Jurkat, Clone E6-1 (cell line): ENCODE data around the gene HIC1. TPM values are rescaled to one million over a fixed set of nuclear protein-coding genes. Genes with fewer than 3 reads are reported as not detected.
"Not testable (repeated sequence)": the region's sequence is repeated elsewhere in the genome, so short reads cannot be mapped to it uniquely, and the experiment has no call there.

Experiments used
- DNase-seq: peaks from one replicate; pipeline ENCODE4 v3.0.0-alpha.2; 2011; ENCODE audit warnings: low read depth, low spot score
- H3K4me3 ChIP-seq: 2 replicates; pipeline ENCODE4 v1.5.1; 2011; ENCODE audit warnings: mild to moderate bottlenecking, low read length, control low read depth, moderate library complexity
- polyA plus RNA-seq: library from polyadenylated mRNA; unstranded; fragments of >200 nt; gene quantifications from one replicate; pipeline ENCODE4 v1.2.1, GENCODE V29; 2012; ENCODE audit warnings: missing spikeins; ENCODE audit not compliant: insufficient read length, insufficient read depth

HIC1 gene, protein sequence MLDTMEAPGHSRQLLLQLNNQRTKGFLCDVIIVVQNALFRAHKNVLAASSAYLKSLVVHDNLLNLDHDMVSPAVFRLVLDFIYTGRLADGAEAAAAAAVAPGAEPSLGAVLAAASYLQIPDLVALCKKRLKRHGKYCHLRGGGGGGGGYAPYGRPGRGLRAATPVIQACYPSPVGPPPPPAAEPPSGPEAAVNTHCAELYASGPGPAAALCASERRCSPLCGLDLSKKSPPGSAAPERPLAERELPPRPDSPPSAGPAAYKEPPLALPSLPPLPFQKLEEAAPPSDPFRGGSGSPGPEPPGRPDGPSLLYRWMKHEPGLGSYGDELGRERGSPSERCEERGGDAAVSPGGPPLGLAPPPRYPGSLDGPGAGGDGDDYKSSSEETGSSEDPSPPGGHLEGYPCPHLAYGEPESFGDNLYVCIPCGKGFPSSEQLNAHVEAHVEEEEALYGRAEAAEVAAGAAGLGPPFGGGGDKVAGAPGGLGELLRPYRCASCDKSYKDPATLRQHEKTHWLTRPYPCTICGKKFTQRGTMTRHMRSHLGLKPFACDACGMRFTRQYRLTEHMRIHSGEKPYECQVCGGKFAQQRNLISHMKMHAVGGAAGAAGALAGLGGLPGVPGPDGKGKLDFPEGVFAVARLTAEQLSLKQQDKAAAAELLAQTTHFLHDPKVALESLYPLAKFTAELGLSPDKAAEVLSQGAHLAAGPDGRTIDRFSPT
- polyA plus RNA-seq = 2.7 TPM

DNA sequence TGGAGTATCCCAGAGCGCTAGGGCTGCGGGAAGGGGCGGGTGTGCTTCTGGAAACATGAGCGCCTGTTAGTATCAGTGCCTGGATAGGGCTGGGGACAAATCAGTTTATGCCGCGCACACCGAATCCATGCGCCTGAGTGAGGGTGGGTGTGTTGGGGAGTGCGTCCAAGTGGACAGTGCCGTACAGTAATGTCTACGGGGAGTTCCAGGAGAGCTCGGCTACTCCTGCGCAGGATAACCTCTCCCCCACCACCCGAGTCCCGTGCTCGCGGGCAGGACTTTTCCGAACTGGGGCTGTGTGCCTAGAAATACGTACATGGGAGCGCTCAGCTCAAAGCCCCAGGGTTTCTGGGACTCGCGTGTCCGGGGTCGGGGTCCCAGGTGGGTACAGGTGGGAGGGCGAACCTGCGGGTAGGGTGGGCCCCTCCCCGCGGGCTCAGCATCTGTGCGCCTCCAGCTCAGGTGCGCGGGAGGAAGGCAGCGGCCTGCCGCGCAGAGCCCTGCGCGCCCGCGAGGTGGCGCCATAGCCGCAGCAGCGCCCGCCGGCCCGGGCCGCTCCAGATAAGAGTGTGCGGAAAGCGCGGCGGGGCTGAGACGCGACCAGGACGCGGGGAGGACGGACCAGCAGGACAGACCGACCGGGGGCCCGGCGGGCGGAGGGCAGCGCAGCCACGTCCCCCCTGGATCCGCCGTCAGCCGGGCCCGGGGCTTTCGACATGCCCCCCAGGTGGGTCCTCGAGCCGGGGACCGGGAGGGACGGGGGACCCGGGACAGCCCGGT lies at the start of gene HIC1:
HIC1 (plus strand) TSS at position 592 of the 780 bp plus-strand sequence. CDS start 1,588 bp downstream, outside the sequence.
- no peak for DNase-seq
- H3K4me3 ChIP-seq = peak within 1 kb of the TSS; percentile 56

DNA sequence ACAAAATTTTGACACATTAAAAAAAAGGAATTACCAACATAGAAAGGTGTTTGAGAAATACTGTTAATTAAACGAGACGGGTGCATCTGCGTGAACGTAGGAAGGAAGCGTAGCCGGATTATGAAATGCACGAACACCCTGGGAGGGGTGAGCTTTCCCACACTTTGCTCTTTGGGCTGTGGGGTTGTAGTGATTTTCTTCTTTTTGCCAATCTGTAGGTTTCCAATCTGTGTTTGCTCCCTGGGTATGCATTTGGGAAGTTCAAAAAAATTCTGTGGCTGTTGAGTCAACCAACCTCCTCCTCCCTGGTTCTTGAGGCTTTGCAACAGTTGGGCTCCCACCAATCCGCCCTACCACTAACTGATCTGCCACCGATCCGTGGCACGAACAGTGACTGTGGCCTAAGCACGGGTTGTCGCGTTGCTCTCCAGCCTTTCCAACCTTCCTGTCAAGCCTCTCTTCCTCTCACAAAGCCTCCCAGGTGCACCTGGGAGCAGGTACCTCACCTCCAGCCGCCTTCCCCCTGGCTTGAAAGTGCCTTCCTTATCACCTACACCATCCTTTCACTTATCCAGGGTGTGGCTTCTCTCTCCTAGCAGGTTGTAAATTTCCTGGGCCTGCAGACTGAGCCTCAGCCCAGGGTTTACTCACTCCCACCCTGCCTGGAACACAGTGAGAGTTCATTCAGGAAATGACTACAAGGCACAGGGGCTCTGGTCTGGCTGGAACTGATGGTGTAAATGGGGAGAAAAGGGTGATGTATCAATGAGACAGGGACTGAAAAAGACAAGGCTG lies 46.4 kb upstream of the HIC1 start:
- no peak for DNase-seq
- no peak overlapping the region for H3K4me3 ChIP-seq

DNA sequence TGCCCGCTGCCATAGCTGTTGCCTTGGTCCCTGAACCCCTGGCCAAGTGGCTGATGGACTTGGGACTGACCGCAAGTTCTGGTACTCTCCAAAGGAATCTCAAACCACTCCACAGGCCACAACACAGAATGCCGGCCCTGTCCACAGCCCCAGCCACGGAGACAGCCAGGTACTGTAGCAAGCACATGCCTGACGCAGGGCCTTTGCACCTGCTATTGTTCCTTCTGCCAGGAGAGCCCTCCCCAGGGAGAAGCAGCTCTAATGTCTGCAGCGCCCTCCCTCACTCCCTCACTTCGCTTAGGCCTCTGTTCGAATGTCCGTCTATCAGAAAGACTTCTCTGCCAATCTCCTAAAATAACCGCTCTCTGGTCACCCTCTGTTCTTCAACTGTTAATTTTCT lies 45.2 kb upstream of the HIC1 start:
- DNase-seq = no peak
- no peak overlapping the region for H3K4me3 ChIP-seq

DNA sequence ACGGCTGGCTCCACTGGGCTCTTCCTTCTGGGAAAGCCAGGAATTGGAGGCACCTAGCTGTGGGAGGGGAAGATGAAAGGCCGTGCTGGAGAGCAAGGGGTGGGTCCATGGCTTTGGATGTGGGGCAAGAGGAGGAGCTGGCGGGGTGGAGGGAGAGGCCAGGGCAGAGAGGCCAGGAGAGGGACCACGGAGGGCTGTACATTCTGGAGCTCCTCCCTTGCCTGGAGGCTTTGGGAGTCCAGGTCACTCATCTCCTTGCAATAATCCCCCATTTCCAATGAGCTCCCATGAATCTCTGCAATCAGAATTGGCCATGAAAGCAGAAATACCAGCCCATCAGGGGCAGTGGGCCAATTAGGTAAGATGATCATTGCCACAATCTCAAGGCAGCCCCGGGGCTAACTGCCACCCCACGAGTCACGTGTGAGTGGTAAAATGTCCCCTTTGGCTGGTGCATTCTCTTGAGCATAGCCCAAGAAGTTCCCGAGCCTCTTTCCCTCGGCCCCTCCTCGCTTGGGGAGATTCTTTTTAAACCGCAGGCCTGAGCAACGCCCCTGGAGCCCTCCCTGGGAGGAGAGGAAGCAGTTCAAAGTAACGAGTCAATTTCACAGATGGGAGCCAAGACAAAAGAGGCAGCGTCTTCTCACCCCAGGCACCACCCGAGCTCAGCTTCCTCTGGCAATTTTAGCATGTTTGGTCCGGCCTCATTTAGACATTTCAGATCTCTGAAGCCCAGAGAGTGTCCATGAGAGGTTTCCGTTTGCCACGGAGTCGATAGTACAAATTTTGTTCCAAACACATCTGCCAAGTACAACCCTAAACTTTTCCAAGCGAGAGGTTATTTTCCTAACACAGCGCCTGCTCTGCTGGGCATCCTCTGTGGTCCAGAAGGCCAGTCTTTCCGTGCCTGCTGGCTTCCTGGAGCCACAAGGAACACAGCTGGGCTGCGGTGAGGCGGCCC lies 43.2 kb upstream of the HIC1 start:
- H3K4me3 ChIP-seq = peak overlapping the region; percentile 23
- peak; percentile 47 for DNase-seq

GRCh38 chr17:2012499-2012898 lies 42.4 kb upstream of the HIC1 start:
- no peak for DNase-seq
- H3K4me3 ChIP-seq = no peak overlapping the region

- H3K4me3 ChIP-seq, DNase-seq: not testable (repeated sequence)
Measured at GRCh38 chr17:2013220-2013993, 41.5 kb upstream of the HIC1 start.

DNA sequence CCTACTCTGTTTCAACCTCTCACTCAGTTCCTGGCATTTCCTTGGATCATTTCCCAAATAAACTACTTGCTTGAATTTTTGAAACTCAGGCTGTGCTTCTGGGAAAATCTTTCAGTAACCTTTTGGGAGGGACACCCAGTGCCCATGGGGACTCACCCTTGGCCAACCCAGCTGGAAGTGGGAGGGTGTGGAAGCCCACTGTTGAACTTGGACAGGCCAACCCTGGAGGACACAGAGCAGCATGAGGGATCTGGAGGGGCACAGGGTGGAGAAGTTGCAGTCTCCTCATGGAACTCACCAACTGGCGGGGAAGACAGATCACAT lies 40.9 kb upstream of the HIC1 start:
- no peak overlapping the region for H3K4me3 ChIP-seq
- no peak for DNase-seq

- no peak for DNase-seq
Measured at GRCh38 chr17:2015314-2015713, 39.6 kb upstream of the HIC1 start.

GRCh38 chr17:2016494-2016893 lies 38.4 kb upstream of the HIC1 start:
- no peak overlapping the region for H3K4me3 ChIP-seq
- DNase-seq = no peak

More at GRCh38 chr17:2015314-2015713, 39.6 kb upstream of the HIC1 start:
- H3K4me3 ChIP-seq = no peak overlapping the region

- H3K4me3 ChIP-seq = no peak overlapping the region
- DNase-seq = peak; percentile 58
Measured at GRCh38 chr17:2017274-2017941, 37.5 kb upstream of the HIC1 start.

- H3K4me3 ChIP-seq = no peak overlapping the region
- no peak for DNase-seq
Measured at GRCh38 chr17:2018716-2019510, 36.0 kb upstream of the HIC1 start.

DNA sequence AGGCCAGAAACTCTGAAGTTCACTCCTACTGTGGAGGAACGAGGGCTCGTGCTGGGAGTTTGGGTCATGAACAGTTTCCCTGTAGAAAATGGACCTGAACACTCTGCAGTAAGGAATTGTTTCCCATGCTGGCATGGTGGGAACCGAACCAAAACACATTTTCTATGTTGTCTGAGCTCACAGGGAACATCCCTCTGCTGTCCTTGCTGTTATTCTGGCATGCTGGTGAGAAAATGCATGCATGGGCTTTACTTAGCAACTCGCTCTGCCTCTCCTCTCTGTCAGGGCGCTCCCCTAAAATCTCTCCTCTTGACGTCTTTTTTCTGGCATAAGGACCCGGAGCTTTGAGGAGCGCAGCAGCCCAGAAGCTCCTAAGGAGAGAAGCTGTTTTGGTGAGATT lies 35.2 kb upstream of the HIC1 start:
- DNase-seq = no peak
- H3K4me3 ChIP-seq = no peak overlapping the region

GRCh38 chr17:2020721-2021120 lies 34.2 kb upstream of the HIC1 start:
- no peak for DNase-seq
- no peak overlapping the region for H3K4me3 ChIP-seq

DNA sequence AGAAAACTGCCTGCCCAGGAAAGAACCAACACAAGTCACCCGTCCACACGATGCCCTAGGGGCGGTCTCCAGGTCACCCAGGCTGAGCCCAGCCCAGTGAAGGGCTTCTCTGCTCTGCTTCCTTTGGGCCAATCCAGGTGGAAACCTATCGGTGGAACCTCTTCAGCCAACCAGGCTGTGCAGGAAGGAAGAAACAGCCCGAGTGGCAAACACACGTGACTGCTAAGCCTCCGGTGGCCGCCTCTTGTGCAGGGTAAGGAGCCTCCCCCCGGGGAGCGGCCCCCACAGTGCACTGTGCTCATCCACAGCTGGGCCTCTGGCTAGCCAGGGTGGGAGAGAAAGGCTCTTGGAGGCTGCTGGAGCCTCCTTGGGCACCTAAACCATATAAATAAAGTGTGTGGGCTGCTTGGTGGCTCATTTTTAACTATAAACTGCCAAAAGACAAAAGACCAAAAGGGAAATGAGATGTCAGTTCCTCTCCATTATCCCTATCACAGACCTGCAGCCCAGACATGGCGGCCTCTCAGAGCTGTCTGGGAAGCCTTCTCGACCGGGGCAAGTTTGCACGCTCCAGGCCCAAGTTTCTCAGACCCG lies 32.2 kb upstream of the HIC1 start:
- DNase-seq = peak; percentile 62
- H3K4me3 ChIP-seq = peak overlapping the region; percentile 15

GRCh38 chr17:2023256-2023655 lies 31.6 kb upstream of the HIC1 start:
- peak overlapping the region; percentile 15 for H3K4me3 ChIP-seq
- no peak for DNase-seq
